ENCODE measurements around the gene EEIG1.

EEIG1 gene

GRCh38 chr9:127959398-127959797 lies 21.4 kb downstream of the EEIG1 start:
- DNase-seq: no peak

DNA sequence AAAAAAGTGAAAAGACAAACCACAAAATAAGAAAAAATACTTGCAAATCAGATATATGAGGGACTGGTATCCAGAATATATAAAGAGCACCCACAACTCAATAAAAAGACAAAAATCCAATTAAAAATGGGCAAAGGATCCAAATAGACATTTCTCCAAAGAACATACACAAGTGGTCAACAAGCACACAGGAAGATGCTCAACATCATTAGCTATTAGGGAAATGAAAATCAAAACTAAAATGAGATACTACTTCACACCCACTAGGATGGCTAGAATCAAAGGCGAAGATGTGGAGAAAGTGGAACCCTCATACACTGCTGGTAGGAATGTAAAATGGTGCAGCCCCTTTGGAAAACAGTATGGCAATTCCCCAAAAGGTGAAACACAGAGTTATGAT lies 22.1 kb downstream of the EEIG1 start:
- DNase-seq: no peak

DNA sequence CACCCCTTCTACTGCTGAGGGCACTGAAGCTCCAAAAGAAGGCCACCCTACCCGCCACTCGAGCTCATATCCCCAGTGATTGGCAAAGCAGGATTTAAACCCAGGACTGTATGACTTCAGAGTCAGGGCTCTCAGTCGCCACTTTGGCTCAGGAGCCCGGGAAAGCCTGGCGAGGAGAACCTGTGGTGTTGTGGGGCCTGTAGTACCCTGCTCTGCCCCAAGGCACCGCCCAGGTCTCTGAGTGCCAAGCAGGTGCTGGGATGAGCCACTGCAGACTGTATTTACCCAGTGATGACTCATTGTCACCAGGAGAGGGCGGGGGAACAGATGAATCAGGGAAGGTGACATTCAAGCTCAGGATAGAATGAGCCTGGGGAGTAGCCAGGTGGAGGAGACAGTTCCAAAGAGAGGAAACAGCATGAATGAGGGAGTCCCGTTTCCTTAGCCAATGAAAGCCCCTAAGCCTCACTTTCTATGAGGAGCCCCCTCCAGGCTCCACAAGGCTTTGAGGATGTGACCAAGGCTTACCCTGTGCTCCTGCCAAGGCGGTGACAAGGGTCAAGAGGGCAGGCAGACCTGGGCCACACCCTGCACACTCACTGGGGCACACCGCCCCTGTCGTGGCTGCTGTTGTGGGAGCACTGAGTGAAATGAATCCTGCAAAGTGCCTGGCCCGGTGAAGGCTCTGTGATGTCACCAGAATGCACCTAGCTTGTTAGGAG lies 25.3 kb downstream of the EEIG1 start:
- peak; percentile 87 for DNase-seq

GRCh38 chr9:127954831-127955293 lies 25.9 kb downstream of the EEIG1 start:
- DNase-seq: no peak

DNA sequence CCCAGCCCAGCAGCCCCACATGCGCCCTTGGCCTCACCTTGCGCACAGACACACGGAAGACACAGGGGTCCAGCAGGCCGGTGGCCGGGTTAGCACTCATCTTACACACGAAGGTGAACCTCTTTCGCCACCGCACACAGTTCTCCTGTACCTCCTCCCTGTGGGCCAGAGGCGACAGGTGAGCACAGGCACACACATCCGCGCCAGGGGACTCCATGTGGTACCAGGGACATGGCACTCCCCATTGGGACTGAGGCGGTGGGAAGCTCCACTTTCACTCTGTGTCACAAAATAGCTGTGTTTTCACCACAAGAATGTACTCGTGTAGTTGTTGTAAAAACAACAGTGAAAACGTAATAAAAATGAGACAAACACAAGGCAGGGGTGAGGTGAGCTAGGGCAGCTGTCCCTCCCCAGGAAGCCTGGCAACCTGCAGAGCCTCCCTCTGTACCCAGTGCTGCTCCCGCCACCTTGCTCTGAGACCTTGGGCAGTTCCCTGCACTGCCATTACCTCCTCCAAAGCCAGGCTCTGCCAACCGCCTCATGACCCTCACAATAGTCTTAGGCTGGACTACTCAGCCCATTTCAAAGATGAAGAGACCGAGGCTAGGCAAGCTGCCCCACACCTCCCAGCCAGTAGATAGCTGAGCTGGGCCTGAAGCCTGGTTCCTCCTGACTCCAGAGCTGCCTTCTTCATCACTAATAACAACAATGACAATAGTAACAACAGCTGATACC lies 26.9 kb downstream of the EEIG1 start:
- no peak for DNase-seq

DNA sequence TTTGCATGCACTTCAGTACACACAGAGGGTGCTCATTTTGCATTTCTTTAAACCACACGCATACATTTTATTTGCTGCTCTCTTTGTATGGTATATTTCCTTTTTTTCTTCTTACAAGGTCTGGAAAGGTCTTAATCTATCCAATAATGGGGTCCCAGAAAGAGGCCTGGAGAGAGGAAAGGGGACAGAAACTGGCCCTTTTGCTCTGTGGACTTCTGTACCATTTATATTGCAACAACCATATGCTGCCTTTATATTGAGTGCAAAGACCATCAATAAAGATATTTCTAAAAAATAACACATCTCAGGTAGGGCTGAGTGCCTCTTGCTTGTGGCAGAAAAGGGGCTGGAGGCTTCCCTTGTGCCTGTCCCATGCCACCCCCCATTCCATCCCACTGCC lies 27.6 kb downstream of the EEIG1 start:
- no peak for DNase-seq

DNA sequence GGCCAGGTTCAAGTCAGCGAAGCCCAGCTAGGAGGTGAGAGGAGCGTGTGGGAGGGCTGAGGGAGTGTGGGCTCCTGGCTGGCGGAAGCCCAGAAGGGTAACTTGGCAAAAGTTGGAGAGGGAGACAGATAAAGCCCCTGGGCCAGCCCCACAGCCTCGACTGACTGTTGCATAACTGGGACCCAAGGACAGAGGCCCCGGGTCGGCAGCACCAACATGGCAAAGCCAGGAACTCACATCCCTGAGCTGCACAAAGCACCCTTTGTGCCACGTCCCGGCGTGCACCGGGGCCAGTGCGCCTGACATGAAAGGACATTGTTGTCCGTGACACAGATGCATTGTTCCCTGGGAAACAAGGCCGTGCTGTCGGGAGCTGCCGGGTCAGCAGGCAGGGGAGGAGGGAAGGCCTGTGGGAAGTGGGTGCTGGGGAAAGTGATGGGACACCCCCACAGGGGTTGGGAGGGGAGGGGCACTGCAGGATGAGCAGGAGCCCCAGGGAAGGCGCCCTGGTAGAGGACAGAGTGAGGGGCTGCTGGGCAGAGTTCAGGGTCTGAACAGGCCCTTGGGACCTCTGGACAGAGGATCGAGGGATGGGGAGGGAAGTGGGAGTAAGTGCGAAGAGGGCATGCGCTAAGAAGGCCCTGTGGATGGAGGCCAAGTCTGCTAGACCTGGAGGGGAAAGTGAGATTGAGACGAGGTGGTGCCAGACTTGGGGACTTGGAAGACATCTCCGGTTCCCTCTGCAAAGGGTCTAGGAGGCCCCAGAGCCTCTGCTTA lies 30.1 kb downstream of the EEIG1 start:
- DNase-seq: no peak

GRCh38 chr9:127949827-127950512 lies 30.8 kb downstream of the EEIG1 start:
- no peak for DNase-seq

DNA sequence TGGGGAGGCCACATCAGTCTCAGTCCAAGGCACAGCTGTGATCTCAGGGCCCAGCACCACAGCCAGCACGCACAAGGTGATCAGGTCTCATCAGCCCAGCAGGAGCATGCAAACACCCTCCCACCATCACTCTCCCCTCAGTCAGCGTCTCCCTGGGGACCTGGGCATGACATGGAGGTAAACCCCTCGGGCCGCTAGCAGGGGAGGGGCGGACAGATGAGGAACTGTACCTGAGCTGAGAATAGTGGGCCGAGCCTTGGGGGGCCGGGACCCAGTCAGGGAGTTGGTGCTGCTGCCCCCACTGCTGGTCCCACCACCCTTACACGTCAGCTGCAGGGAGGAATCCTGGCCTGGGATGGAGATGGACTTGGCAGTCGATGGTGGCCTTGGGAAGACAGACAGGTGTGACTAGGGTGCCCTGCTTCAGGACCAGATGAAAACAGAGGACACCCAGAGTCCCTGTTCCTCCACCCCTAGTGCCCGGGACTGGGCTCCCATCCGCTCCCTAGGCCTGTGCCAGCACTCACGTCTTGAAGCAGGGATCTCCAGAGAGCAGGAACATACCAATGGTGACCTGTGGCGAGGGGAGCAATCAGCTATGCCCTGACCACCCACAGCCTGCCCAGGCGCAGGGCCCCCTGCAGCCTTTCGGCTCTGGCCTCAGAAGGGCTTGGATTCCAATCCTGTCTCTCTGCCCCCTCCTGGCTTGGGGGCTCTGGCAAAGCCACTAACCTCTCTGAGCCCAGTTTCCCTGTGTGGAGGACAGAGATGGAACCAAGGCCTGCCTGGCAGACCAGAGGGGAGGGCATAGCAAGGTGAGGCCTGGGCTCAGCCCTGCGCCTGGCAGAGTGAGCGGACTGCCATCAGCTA lies 32.7 kb downstream of the EEIG1 start:
- no peak for DNase-seq

DNA sequence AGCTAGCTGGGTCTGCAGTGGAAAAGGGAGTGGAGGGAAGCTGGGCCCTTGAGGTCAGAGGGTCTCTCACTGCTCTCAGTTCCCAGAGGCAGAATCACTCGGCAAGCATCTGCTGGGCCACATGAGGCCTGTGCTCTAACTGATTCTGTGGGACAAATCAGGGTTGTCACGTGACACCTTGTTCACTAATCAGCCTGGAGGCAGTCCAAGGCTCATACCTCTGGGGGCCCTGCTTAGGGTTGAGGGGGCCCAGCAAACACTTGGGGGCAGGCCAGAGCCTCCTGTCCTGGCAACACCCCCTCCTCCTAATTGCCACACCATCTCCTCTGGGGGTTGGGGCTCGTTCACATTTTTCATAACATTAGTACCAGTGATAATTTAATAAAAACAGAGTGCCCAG lies 34.1 kb downstream of the EEIG1 start:
- no peak for DNase-seq

DNA sequence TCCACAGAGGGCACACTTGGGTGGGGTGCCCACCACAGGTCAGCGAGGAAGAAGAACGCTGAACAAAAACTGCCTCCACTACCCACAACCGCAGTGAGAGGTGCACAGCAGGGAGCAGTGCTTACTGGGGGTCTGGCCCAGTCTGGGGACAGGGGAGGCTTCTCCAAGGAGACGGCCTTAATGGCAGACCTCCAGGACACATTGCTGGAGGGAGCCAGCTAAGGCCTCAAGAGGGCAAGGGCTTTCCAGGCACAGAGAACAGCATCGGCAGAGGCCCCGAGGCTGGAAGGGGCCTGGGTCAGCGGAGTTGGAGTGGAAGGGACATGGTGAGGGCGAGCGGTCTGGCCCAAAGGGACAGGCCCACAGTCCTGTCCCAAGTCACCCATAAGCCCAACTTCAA lies 34.8 kb downstream of the EEIG1 start:
- DNase-seq: no peak

- DNase-seq: no peak
These were observed 35.5 kb downstream of the EEIG1 start for GRCh38 chr9:127945338-127945737.

DNA sequence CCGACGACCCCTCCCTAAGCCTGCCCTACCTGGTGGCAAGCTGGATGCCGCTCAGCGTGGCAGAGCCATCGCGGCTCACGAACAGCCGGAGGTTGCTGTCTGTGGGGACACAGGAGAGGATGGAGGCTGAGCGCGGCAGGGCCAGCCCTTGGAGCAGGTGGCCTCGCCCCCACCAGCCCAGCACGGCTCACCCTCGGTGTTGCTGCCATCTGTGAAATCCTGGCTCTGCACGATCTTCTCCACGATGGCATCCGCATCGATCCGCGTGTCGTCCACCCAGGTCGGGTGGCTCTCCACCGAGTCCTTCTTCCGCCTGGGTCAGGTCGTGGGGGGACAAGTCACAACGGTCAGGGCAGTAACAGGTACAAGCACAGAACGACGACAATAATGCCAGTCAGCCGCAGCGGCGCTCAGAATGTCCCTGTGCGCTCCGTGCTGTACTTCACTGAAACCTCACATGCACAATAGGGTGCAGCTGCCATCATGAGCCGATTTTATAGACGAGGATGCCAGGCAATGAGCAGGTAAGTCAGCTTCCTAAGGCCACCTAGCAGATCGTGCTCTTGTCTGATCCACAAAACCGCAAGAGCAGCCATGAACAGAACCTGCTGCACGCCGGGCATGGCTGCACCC lies 36.1 kb downstream of the EEIG1 start:
- DNase-seq: no peak

DNA sequence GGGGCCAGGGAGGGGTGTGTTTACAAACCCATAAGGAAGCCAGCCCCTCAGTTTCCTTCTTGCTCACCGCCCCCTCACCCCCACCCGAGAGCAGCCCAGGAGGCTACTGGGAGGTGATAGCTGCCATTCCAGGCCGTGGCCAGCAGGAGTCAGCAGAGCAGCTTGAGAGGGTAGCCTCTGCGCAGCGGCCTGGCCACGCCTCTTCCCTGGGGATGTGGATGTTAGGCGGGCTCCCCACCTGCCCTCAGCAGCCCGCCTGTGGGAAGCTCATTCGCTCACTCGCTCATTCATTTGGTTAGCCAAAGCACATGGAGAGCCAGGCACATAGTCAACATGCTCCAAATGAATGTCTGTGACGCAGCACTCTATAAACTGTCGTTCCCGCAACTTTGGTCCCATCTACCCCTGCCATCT lies 37.1 kb downstream of the EEIG1 start:
- peak; percentile 27 for DNase-seq

DNA sequence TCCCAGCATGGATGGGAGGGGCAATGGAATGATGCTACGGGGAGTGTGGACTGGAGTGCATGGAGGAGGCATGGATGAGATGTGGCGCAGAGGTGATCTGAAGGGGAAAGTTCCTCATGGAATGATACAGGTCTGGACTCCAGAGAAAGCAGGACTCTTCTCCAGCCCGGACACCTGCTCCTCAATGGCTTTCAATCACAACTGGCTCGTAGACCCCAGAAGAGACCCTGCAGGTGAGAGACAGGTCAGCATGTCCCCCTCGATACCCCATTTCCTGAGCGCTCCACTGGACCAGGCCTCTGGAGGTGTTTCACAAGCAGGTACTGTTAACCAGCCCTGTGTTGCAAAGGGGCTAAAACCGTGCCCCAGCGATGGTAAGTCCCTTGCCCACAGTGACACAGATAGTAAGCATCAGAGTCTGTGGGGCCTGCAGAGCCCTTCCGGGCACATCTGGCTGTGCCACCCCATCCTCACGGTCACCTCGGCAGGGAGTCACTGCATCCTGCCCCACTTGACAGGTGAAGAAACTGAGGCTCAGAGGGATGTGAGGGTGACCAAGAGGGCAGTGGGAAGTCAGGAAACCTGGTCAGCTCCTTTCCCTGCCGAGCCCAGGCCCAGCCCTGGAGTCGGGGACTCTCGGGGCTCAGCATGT lies 37.7 kb downstream of the EEIG1 start:
- DNase-seq: no peak

GRCh38 chr9:127942216-127943010 lies 38.4 kb downstream of the EEIG1 start:
- DNase-seq: peak; percentile 25

DNA sequence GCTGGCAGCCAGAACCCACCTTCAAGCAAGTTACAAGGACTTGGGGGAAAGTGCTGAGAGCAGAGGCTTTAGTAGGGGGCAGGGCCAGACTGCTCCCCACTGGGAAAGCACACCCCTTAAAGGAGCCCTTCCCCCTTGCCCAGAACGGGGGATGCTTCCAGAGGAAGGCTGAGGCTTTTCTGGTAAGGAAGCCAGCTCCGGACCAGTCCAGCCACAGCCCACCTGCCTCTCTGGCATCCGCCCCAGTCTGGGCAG lies 38.9 kb downstream of the EEIG1 start:
- DNase-seq: no peak

DNA sequence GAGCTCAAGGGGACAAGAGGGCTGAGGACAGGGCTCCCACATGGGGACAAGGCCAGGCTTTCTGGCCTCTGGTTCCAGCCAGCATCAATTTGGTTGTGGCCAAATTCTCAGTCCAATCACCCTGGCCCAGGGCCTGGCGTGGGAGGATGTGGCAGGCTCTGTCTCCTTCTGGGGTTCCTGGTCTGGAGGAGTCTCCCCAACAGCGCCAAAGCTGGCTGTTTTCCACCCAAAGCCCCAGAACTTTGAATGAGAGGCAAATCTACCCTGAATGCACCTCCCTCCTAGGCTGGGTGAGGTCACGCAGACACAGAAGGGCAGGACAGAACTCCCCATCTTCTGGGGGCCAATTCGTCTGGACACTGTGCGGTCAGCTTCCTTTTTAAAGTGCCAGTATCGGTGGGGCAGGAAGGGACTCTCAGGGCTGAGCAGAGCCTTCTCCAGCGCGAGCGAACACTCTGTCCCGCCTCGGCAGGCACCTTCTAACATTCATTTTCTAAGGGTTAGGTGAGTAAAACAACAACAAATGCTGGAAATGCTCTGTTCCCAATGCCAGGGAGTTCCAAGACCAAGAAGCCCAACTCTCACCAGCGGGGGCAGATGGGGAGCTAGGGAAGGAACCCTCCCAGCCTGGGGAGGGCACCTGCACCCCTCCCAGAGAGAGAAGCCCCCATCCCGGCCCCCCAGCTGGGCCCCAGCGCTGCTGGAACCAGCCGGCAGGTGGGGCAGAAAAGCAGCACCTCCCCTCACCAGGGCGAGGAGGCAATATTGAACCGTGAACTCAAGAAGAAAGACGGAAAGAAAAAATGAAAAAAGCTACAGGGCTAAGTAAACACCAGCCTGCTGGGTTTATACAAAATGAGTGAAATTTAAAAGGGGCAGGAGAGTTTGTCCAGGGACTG lies 39.5 kb downstream of the EEIG1 start:
- DNase-seq: no peak

- no peak for DNase-seq
These were observed 40.2 kb downstream of the EEIG1 start for GRCh38 chr9:127940593-127940992.

All from NCI-H1105 treated with DMSO at 0.1 percent for 48 hours (cell line).